ENCODE measurements around the gene LIPT1. TPM values are rescaled to one million over a fixed set of nuclear protein-coding genes. Genes with fewer than 3 reads are reported as not detected.

Gene LIPT1
- total RNA-seq, 2 experiments from 2014 or later: 11.9 to 12.5 TPM

DNA sequence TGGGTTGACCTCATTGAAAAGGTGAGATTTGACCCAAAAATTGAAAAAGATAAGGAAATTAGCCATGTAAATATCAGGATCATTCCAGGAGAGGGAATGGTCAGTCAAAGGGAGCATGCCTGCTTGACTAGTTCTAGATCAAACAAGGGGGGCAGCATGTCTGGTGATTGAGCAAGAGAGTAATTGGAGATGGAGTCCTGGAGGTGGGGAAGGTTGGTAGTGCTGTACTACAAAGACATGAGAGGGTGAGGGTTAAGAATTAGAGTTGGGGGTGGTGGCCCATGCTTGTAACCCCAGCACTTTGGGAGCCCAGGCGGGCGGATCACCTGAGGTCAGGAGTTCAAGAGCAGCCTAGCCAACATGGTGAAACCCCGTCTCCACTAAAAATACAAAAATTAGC lies 28.3 kb downstream of the LIPT1 start:
- no peaks in the 10 kb centered on the region for H3K9me2 ChIP-seq (ENCODE audit: insufficient read depth, low read length)
- BruUV-seq (replicated peaks): no TSS peak
- H3K9me3 ChIP-seq (ENCODE audit: low read length): no peaks in the 10 kb centered on the region
- no peak overlapping the region for H3K4me3 ChIP-seq (ENCODE audit: low read depth, low read length, poor library complexity, severe bottlenecking)
- peaks cover 17% of the 10 kb centered on the region for H3K4me1 ChIP-seq (ENCODE audit: insufficient read depth, low read length, poor library complexity, severe bottlenecking)
- no peaks in the 10 kb centered on the region for H4K20me1 ChIP-seq (ENCODE audit: insufficient read depth, low read length)
- TF ChIP-seq EZH2phosphoT487 (IDR thresholded peaks at IDR 0.05; ENCODE audit: borderline replicate concordance, low read depth, low read length): no peak
- H3K79me2 ChIP-seq (ENCODE audit: insufficient read depth, low read depth, low read length): peaks cover 63% of the 10 kb centered on the region
- H3K4me2 ChIP-seq (ENCODE audit: low read length): 0 out of 2 replicates have a peak overlapping the region, but pooled peaks have one; percentile 11
- ChIA-PET POLR2A (no interaction called here), CTCF (ENCODE audit: unreplicated experiment) (no interaction called here)
- intact Hi-C loops (cut with micrococcal nuclease; ENCODE audit: unreplicated experiment): loop anchor here (10.0 kb wide), 1 partner anchor 1382 kb away; the partner anchor contains the start of gene PDCL3
- H2AFZ ChIP-seq (ENCODE audit: low read length): no peak overlapping the region
- no peak for DNase-seq (ENCODE audit: low spot score)
- peaks cover 12% of the 10 kb centered on the region; the same call in 1 of the 2 replicates for H3K36me3 ChIP-seq (ENCODE audit: insufficient read depth, low read length)
- no peak overlapping the region for H3K27ac ChIP-seq (ENCODE audit: low read depth, low read length, poor library complexity, severe bottlenecking)

DNA sequence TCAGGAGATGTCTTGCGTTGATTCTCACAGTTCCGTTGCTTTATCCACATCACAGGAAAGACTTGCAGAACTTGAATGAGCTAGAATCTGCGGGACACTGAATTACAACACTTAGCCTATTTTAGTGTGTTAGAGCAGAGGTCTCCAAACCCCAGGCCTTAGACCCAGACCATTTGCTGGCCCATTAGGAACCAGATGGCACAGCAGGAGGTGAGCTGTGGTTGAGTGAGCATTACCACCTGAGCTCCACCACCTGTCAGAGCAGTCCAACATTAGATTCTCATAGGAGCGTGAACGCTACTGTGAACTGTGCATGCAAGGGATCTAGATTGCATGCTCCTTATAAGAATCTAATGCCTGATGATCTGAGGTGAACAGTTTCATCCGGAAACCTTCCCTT lies 30.0 kb downstream of the LIPT1 start:
- intact Hi-C loops (cut with micrococcal nuclease; ENCODE audit: unreplicated experiment): loop anchor here (10.0 kb wide), 1 partner anchor 1380 kb away; the partner anchor contains the start of gene PDCL3
- H3K4me2 ChIP-seq (ENCODE audit: low read length): no peak overlapping the region
- ChIA-PET CTCF (ENCODE audit: unreplicated experiment) (no interaction called here), POLR2A (interaction anchor here (0.6 to 0.7 kb wide), 4 partner anchors 9 to 834 kb away, joined by 3 to 5 read pairs (median 4); no protein-coding TSS in a partner anchor)
- no peak overlapping the region for H3K4me3 ChIP-seq (ENCODE audit: low read depth, low read length, poor library complexity, severe bottlenecking)
- DNase-seq (ENCODE audit: low spot score): no peak
- no peaks in the 10 kb centered on the region for H3K9me3 ChIP-seq (ENCODE audit: low read length)
- no peaks in the 10 kb centered on the region for H4K20me1 ChIP-seq (ENCODE audit: insufficient read depth, low read length)
- peaks cover 25% of the 10 kb centered on the region for H3K36me3 ChIP-seq (ENCODE audit: insufficient read depth, low read length)
- no peak overlapping the region for H2AFZ ChIP-seq (ENCODE audit: low read length)
- no TSS peak for BruUV-seq (replicated peaks)
- H3K9me2 ChIP-seq (ENCODE audit: insufficient read depth, low read length): no peaks in the 10 kb centered on the region
- H3K27ac ChIP-seq (ENCODE audit: low read depth, low read length, poor library complexity, severe bottlenecking): no peak overlapping the region
- H3K79me2 ChIP-seq (ENCODE audit: insufficient read depth, low read depth, low read length): peaks cover 56% of the 10 kb centered on the region
- H3K4me1 ChIP-seq (ENCODE audit: insufficient read depth, low read length, poor library complexity, severe bottlenecking): peaks cover 10% of the 10 kb centered on the region
- no peak for TF ChIP-seq EZH2phosphoT487 (IDR thresholded peaks at IDR 0.05; ENCODE audit: borderline replicate concordance, low read depth, low read length)
- TF ChIP-seq, protein P1, sequence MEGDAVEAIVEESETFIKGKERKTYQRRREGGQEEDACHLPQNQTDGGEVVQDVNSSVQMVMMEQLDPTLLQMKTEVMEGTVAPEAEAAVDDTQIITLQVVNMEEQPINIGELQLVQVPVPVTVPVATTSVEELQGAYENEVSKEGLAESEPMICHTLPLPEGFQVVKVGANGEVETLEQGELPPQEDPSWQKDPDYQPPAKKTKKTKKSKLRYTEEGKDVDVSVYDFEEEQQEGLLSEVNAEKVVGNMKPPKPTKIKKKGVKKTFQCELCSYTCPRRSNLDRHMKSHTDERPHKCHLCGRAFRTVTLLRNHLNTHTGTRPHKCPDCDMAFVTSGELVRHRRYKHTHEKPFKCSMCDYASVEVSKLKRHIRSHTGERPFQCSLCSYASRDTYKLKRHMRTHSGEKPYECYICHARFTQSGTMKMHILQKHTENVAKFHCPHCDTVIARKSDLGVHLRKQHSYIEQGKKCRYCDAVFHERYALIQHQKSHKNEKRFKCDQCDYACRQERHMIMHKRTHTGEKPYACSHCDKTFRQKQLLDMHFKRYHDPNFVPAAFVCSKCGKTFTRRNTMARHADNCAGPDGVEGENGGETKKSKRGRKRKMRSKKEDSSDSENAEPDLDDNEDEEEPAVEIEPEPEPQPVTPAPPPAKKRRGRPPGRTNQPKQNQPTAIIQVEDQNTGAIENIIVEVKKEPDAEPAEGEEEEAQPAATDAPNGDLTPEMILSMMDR (conservative IDR thresholded peaks at IDR 0.05; ENCODE audit: low read length): no peak

DNA sequence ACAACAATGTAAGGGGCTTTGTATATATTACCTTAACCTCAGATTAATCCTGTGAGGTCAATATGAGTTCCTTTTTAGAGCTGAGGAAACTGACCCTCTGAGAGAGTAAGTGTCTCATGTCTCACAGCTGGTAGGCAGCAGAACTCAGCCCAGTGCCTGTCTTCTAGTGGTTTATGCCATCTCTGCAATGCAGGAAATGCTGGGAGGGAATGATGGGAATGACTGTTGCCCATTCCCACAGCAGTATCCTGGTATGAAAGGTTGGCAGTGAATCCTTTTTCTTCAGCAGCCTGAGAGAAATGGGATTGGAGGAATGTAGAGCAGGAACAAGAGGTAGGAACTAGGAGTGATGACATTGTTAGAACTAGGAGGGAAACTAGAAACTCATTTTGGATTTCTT lies 32.2 kb downstream of the LIPT1 start:
- intact Hi-C loops (cut with micrococcal nuclease; ENCODE audit: unreplicated experiment): loop anchor here (10.0 kb wide), 1 partner anchor 1378 kb away; the partner anchor contains the start of gene PDCL3
- Histone ChIP-seq H4K20me1 (ENCODE audit: insufficient read depth, low read length) (no peaks in the 10 kb centered on the region), H3K4me3 (ENCODE audit: low read depth, low read length, poor library complexity, severe bottlenecking) (no peak overlapping the region), H3K36me3 (ENCODE audit: insufficient read depth, low read length) (peaks cover 47% of the 10 kb centered on the region), H3K9me3 (ENCODE audit: low read length) (no peaks in the 10 kb centered on the region), H3K9me2 (ENCODE audit: insufficient read depth, low read length) (no peaks in the 10 kb centered on the region), H3K27ac (ENCODE audit: low read depth, low read length, poor library complexity, severe bottlenecking) (no peak overlapping the region), H3K4me1 (ENCODE audit: insufficient read depth, low read length, poor library complexity, severe bottlenecking) (peaks cover 3% of the 10 kb centered on the region), H3K4me2 (ENCODE audit: low read length) (no peak overlapping the region), H3K79me2 (ENCODE audit: insufficient read depth, low read depth, low read length) (peaks cover 37% of the 10 kb centered on the region), H2AFZ (ENCODE audit: low read length) (no peak overlapping the region)
- BruUV-seq (replicated peaks): no TSS peak
- no peak for DNase-seq (ENCODE audit: low spot score)
- ChIA-PET CTCF (ENCODE audit: unreplicated experiment) (no interaction called here), POLR2A (no interaction called here)
- TF ChIP-seq EZH2phosphoT487 (IDR thresholded peaks at IDR 0.05; ENCODE audit: borderline replicate concordance, low read depth, low read length): no peak
- TF ChIP-seq, protein P1 (conservative IDR thresholded peaks at IDR 0.05; ENCODE audit: low read length): no peak

Measured in OCI-LY7 (cell line).